Superior temporal gyrus (tissue), 1 donor: ENCODE measurements around the gene TIMM22.

ENCODE experiments used
- DNase-seq: peaks from one replicate; pipeline ENCODE4 v3.0.0-alpha.2; 2016; ENCODE audit errors: extremely low spot score

Gene TIMM22

GRCh38 chr17:1021147-1021546 lies 24.2 kb downstream of the TIMM22 start:
- no peak for DNase-seq

DNA sequence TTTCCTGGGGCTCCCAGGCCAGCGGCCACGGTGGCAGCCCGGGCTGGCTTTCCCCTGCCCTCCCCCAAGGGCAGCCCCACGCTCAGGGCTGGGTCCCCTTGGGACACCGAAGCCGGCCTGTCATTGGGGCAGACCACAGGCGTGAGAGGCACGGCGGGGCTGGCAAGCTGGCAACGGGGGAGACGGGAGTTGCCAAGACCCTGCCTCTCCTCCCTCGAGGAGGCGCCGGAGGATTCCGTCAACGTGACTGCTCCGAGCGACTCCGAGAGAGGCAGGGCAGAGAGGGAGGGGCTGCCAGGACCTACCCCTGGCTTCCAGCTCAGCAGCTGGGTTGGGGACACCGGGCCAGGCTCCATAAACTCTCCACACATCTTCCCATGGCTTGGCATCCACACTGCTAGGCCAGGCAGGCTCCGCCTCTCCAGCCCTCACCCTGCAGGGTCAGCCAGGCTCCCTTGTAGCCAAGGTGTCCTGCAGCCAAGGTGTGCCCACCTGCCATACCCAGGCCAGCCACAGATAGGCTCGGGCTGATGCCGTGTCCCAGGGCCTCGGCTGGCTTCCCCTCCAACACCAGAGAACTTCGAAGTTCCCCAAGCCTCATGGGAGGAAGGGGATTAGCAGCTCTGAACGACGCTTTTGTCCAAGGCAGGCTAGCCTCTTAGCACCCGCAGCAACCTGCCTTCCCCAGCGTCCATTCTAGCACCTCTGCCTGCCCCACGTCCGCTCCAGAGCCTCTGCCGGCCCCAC lies 25.5 kb downstream of the TIMM22 start:
- no peak for DNase-seq

GRCh38 chr17:1024076-1024475 lies 27.1 kb downstream of the TIMM22 start:
- no peak for DNase-seq

- DNase-seq = no peak
Measured at GRCh38 chr17:1025733-1026598, 29.0 kb downstream of the TIMM22 start.

GRCh38 chr17:1026599-1026975 lies 29.7 kb downstream of the TIMM22 start:
- DNase-seq = no peak

DNA sequence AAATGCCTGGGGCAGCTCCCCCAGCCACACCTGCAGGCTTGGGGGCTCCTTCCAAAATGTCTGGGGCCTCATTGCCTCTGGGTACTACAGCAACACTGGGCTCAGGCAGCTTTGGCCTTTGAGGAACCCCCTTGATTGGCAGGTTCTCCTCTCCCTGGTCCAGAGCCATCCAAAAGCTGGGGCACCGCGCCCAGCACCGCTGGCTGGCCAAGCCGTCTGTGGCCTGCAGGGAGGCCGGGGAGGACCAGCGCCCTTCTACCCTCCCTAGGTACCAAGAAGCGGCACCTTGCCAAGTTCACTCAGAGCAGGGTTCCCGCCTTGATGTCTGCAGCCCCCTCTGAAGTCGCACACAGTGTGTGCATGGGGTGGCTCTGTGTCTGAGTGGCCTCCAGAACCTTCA lies 30.1 kb downstream of the TIMM22 start:
- DNase-seq = no peak

- DNase-seq = no peak
Measured at GRCh38 chr17:1029196-1029921, 32.4 kb downstream of the TIMM22 start.

GRCh38 chr17:1029922-1030644 lies 33.2 kb downstream of the TIMM22 start:
- DNase-seq = no peak

DNA sequence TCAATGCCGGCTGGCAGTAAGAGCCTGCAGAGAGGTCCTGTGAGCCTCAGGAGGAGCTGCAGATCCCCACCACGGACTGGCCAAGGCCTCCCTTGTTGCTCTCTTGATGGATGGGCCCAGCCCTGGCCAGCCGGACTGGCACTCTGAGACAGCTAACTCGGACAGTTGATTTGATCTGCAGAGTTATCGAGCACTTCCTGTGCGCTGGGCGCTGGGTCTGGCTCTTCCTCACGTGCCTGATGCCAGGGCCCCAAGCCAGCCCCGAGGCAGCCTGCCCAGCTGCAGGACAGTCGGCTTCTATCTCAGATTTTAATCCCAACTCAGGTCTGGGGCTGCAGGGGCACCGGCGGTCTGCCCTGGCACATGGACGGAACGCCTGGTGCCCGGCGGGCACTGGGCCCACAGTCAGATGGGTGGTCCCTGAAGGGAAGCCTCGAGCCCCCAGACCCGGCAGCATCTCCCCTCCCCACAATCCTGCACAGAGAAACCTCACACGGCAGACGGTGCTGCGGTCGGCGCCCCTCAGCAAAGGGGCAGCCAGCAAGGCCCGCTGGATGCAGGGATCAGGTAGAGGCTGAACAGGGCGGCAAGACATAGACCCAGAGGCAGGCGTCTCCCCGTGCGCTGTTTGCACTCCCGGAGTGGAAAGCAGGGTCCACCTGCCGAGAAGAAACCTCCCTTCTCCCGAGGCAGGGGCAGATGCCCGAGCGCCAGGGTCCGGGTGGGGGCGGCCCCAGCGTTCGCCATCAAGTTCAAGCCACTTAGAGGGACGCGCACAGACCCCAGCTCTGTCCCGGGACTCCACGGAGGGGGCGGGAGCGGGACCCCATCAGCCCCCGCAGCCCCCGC lies 34.0 kb downstream of the TIMM22 start:
- peak; percentile 35 for DNase-seq

GRCh38 chr17:1031711-1032110 lies 34.8 kb downstream of the TIMM22 start:
- DNase-seq = no peak

- DNase-seq = no peak
Measured at GRCh38 chr17:1032391-1032790, 35.5 kb downstream of the TIMM22 start.

DNA sequence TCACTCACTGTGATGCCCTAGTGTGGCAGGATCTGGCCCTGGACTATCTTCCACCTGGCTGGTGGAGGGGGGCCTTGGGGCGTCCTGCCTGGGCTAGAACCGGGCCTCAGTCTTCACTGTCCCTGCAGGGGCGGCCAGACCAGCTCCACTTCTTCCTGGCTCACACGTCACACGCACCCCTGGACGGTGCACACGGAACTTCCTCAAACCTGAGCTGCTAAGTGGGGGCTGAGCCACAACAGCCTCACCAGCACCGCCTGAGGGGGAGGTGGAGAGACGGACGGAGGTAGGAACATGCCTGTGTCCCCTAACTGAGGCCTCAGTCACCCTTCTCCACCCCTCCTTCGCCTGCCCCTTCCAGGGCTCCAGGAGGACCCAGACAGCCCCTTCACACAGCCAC lies 36.6 kb downstream of the TIMM22 start:
- DNase-seq = no peak

DNA sequence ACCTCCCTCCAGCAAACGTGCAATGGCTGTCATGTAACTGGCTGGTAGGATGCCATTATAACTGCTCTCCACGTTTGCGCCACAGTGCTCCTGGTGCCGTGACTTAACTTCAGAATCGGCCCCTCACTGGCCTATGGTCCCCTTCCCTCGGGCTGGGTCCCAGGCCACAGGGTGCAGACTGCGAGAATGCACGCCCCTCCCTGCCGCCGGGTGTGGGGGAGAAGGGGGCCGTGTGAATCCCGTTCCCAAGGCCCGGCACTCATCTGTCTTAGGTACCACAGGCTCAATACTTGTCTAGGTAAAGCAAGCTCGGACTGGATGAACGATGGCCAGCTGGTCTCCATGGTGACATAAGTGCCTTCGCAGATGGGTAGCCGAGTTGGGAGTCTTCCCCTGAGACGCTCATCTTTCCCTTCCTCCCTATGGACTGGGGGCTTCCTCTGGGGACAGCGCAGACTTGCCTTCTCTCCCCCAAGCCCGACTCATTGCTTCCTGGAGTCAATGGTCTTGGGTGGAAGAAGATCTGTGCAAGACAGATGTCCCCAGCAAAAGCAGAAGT lies 37.8 kb downstream of the TIMM22 start:
- DNase-seq = no peak

DNA sequence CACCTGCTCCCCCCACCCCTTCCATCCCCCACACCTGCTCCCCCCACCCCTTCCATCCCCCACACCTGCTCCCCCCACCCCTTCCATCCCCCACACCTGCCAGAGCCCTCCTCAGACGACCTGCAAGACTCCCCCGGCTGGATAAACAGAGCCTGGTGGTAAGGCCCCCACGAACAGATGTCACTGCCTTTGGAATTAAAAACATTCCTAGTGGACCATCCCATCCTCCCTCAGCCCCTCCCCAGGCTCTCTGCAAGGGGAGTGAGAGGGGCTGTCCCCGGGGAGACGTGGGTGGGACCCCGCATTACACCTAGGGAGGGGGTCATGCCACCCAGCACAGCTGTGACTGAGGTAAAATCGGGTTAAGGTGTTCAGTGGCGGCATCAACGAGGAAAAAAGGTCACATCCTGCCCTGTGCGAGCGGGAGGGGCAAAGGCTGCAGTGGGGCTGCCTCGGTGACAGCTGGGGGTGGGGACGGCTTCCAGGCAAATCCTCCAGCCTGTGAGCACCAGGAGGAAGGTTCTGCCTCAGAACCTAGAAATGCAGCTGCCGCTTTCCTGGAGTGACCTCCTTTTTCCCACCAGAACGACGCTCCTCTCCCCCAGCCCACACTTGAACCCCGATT lies 38.7 kb downstream of the TIMM22 start:
- no peak for DNase-seq

DNA sequence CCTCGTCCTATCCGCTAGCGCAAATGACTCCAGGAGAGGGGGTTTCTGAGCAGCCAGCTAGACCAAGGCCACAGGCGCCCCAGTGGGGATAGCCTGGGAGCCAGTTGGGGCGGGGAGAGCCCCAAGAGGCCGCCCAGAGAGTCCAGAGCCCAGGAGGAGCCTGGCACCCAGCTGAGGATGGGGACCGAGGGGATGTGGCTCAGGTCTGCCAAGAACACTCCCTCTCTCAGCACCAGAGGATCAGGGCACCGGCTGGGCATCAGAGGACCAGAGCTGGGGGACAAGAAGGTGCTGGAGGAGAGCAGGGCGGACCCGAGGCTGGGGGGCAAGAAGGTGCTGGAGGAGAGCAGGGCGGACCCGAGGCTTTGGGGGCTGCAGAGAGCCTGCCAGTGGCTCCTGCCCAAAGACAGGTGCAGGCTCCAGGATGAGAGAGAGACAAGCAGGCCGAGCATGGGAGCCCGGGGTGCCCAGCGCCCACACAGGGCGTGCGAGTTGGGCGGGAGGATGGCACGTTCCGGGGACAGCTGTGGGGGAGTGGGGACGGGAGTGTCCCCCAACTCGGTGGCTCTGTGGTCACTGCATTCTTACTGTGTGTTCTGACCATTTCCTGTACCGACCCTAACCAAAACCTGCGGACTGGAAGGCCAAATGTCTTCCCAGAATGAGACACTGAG lies 39.4 kb downstream of the TIMM22 start:
- no peak for DNase-seq

- DNase-seq = no peak
Measured at GRCh38 chr17:1036845-1037237, 39.9 kb downstream of the TIMM22 start.

- DNase-seq = no peak
Measured at GRCh38 chr17:1037238-1037879, 40.4 kb downstream of the TIMM22 start.

GRCh38 chr17:1038459-1039122 lies 41.7 kb downstream of the TIMM22 start:
- DNase-seq = no peak
